Stomach (tissue), 9 donors: ENCODE measurements around the gene CDCA7. TPM values are rescaled to one million over a fixed set of nuclear protein-coding genes. Genes with fewer than 3 reads are reported as not detected.

ENCODE experiments used
- DNase-seq, 2 donors: peaks; one replicate each; pipeline versions ENCODE4 v3.0.0 to v3.0.0-alpha.2; 2013 to 2019
- H3K27ac ChIP-seq, 5 donors: fragments of 200-600 bp in 4 of 5; sonication (generic) in 4 of 5; one replicate each; pipeline ENCODE4 v1.5.1; 2013 to 2019; ENCODE audit warnings: mild to moderate bottlenecking in 1 of 5, moderate library complexity in 1 of 5
- H3K27me3 ChIP-seq, 3 donors: fragments of 200-600 bp; sonication (generic); one replicate each; pipeline ENCODE4 v1.5.1; 2017 to 2019; ENCODE audit warnings: mixed run types in 1 of 3
- H3K36me3 ChIP-seq, 4 donors: fragments of 200-600 bp; sonication (generic); 1 replicate in 3 of 4; 2 replicates in 1 of 4; pipeline ENCODE4 v1.5.1; 2016 to 2019
- H3K4me1 ChIP-seq, 4 donors: fragments of 200-600 bp; sonication (generic); one replicate each; pipeline ENCODE4 v1.5.1; 2016 to 2019
- H3K4me3 ChIP-seq, 4 donors: fragments of 200-600 bp; sonication (generic) in 3 of 4; one replicate each; pipeline ENCODE4 v1.5.1; 2016 to 2019; ENCODE audit warnings: mild to moderate bottlenecking in 1 of 4
- H3K9me3 ChIP-seq, 4 donors: fragments of 200-600 bp; sonication (generic); one replicate each; pipeline ENCODE4 v1.5.1; 2016 to 2019
- EP300 ChIP-seq: sonication (generic); formaldehyde crosslinking; IDR thresholded peaks from one replicate; pipeline ENCODE4 v1.6.1; 2017; ENCODE audit warnings: antibody characterized with exemption
- POLR2A ChIP-seq, 4 donors: fragments of 450-650 bp; IDR thresholded peaks; one replicate each; pipeline ENCODE4 v1.6.1; 2016; ENCODE audit warnings: antibody characterized with exemption in 4 of 4, control low read depth in 2 of 4, mild to moderate bottlenecking in 1 of 4, moderate library complexity in 1 of 4
- POLR2AphosphoS5 ChIP-seq, 3 donors: sonication (generic); formaldehyde crosslinking; IDR thresholded peaks; one replicate each; pipeline ENCODE4 v1.6.1; 2016; ENCODE audit warnings: antibody characterized with exemption in 3 of 3
- WGBS, 5 donors: extraction: QIAGEN DNeasy Blood & Tissue Kit in 3 of 5; methylation state at CpG; one replicate each; pipeline versions ENCODE4 v1.1.5 to v1.1.7; 2013 to 2018; 5-methylcytosine and 5-hydroxymethylcytosine counted together
- intact Hi-C: fragments of 100-400 bp; cut with DNase I; formaldehyde crosslinking; loops from one replicate; pipeline ENCODE4 v1.15.1; 2023; ENCODE audit warnings: low total_unique reads
- polyA plus RNA-seq, 3 donors: library from polyadenylated mRNA; stranded (reverse); fragments of 200-250 nt; gene quantifications; one replicate each; pipeline ENCODE4 v1.2.3, GENCODE V29; 2013
- total RNA-seq, 5 donors: library from RNA; depleted of rRNA; stranded (reverse); fragments of >200 nt; gene quantifications; one replicate each; pipeline versions ENCODE4 v1.1.0 to v1.2.3, GENCODE V29; 2014 to 2016
- TF ChIP-seq, protein P1 (sequence below), 7 experiments: fragments of 450-650 bp in 4 of 7; fragments of 200-600 bp in 3 of 7; sonication (generic) in 3 of 7; IDR thresholded peaks; one replicate each; pipeline ENCODE4 v1.5.1; 2016 to 2019; ENCODE audit warnings: antibody characterized with exemption in 7 of 7, control low read depth in 2 of 7, mild to moderate bottlenecking in 1 of 7
- donor health status: healthy with polysubstance abuse.
- donor health status: Bipolar disorder and iron deficiency.
- donor health status: healthy.

CDCA7 gene
- total and polyA plus RNA-seq, 8 donors: 0.61 to 41.1 (median 8.1) TPM

DNA sequence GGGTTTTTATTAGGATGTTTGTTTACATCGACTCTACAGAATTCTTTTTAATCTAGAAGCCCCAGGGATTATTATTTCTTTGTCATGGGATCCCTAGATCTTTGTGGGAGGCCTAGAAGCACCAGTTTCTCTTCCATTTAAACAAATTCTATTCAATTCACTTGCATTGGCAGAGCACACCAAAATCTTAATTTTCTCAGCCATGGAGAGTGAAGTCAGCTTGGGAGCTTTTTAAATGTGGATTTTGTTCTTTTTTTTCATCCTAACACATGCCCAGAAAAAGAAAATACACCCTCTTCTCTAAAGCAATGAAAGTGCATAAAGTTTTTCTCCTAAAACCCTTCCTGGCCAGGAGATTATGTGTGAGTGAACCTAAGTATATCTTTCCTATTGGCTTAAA, 38.5 kb downstream of the CDCA7 start:
- H3K27me3 ChIP-seq: peaks cover 0 to 41% (median 0%) of the 10 kb centered on the region in 3 donors
- intact Hi-C loops: no loop called here
- no peak overlapping the region for H3K4me3 ChIP-seq
- no peaks in the 10 kb centered on the region for H3K4me1 ChIP-seq
- no peak overlapping the region for H3K27ac ChIP-seq
- no peaks in the 10 kb centered on the region for H3K9me3 ChIP-seq
- TF ChIP-seq EP300: no peak
- no peak for TF ChIP-seq POLR2AphosphoS5 (IDR thresholded peaks at IDR 0.05)
- TF ChIP-seq, protein P1, sequence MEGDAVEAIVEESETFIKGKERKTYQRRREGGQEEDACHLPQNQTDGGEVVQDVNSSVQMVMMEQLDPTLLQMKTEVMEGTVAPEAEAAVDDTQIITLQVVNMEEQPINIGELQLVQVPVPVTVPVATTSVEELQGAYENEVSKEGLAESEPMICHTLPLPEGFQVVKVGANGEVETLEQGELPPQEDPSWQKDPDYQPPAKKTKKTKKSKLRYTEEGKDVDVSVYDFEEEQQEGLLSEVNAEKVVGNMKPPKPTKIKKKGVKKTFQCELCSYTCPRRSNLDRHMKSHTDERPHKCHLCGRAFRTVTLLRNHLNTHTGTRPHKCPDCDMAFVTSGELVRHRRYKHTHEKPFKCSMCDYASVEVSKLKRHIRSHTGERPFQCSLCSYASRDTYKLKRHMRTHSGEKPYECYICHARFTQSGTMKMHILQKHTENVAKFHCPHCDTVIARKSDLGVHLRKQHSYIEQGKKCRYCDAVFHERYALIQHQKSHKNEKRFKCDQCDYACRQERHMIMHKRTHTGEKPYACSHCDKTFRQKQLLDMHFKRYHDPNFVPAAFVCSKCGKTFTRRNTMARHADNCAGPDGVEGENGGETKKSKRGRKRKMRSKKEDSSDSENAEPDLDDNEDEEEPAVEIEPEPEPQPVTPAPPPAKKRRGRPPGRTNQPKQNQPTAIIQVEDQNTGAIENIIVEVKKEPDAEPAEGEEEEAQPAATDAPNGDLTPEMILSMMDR (IDR thresholded peaks at IDR 0.05): no peak
- no peak for TF ChIP-seq POLR2A (IDR thresholded peaks at IDR 0.05)
- H3K36me3 ChIP-seq: no peaks in the 10 kb centered on the region
- no peak for DNase-seq
- 69 to 80% (median 78%) methylated on average over 1 of the region's 1 CpG for WGBS, 5 donors

DNA sequence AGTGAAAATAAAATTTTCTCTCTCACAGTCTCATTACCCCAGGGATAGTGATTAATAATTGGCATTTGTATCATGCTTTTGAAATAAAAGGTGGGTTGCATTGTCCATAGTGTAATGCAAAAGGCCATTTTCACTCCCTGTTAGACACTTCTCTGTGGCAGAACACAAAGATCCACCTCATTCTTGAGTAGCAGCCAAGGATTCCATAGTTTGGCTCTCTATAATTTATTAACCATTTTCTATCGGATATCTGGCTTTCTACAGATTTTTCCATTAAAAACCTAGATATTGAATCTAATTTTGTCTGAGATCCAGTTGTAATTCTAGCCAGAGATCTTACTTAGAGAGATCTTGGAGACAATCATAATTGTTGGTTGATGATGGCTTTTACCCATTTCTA, 39.0 kb downstream of the CDCA7 start:
- H3K4me3 ChIP-seq: no peak overlapping the region
- TF ChIP-seq EP300 (no peak), POLR2A (IDR thresholded peaks at IDR 0.05) (no peak), POLR2AphosphoS5 (IDR thresholded peaks at IDR 0.05) (no peak)
- TF ChIP-seq, protein P1 (IDR thresholded peaks at IDR 0.05): no peak
- H3K36me3 ChIP-seq: no peaks in the 10 kb centered on the region
- DNase-seq: no peak
- H3K4me1 ChIP-seq: no peaks in the 10 kb centered on the region
- 81 to 86% (median 84%) methylated on average over 1 of the region's 1 CpG for WGBS, 5 donors
- H3K9me3 ChIP-seq: no peaks in the 10 kb centered on the region
- peaks cover 0 to 45% (median 0%) of the 10 kb centered on the region in 3 donors for H3K27me3 ChIP-seq
- no peak overlapping the region for H3K27ac ChIP-seq
- intact Hi-C loops: no loop called here

DNA sequence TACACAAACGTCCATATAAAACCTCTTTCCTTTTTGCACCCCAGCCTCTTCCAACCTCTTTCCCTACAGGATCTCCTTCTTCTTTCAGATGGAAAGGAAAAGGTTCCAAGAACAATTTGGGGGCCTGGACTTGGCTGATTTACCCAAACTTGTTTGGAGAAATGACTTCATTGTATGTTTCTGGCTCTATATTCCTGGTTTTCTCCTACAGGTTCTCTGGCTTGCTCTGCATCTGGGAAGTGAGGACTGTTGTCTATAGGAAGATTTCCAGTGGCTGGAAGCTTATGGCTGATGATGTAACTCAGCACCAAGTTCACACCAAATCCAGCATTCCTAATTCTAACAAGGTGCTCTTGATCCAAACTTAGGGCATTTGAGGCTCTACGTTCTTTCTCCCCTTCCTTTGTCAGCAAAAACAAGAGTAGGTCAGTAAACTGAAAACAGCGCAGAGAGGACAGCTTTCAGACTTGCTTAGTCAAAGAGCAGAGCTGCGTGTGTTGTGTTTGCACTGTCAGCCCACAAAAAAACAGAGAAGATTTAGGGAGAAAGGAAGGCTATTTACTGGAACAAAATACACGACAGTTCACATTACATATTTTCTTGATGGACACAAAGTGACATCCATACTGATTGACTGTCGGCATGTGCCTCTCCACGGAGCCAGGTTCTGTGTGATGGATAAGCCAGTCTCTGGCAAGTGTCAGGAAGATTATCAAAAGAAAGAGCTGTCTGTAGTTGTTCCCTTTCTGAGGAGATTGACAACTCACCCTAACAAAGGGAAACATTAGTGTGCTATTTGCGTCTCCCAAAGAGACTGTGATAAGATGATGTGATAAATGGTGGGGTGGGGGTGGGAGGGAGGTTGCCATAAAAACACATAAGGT, 39.7 kb downstream of the CDCA7 start:
- intact Hi-C loops: no loop called here
- Histone ChIP-seq H3K27ac (no peak overlapping the region), H3K4me3 (no peak overlapping the region), H3K4me1 (no peaks in the 10 kb centered on the region), H3K27me3 (peaks cover 0 to 52% (median 3%) of the 10 kb centered on the region in 3 donors), H3K9me3 (no peaks in the 10 kb centered on the region), H3K36me3 (no peaks in the 10 kb centered on the region)
- TF ChIP-seq, protein P1 (IDR thresholded peaks at IDR 0.05): no peak
- no peak for TF ChIP-seq POLR2A (IDR thresholded peaks at IDR 0.05)
- DNase-seq: no peak
- 46 to 63% (median 47%) methylated on average over 8 of the region's 8 CpGs for WGBS, 5 donors

DNA sequence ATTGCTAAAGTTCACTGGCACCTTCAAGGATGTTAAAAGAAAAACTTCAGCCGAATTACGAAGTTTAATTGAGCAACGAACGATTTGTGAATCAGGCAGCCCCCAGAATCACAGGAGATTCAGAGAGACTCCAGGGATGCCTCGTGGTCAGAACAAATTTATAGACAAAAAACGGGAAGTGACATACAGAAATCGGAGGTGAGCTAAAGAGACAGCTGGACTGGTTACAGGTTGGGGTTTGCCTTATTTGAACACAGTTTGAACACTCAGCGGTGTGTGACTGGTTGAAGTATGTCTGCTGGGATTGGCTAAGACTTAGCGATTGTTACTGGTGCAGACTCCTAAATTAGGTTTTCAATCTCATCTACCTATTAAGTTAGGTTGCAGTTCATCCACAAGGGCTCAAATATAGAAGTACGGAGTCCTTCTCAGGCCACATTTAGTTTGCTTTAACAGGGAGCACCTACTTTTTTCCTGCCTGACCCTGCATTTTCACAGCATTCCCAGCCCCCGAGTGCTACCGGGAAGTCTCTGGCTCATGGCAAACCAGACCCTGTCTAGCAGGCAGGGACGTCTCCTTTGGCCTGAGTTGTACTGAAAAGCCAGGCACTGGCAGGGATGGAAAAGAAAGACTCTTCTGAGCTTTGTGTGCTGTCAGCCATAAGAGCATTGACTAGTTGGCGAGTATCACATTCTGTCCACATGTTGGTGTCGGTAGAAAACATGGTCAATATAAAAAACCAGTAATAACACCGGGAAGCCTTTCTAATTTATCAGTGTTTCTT, 41.1 kb downstream of the CDCA7 start:
- Histone ChIP-seq H3K4me1 (no peaks in the 10 kb centered on the region), H3K36me3 (no peaks in the 10 kb centered on the region), H3K27ac (no peak overlapping the region), H3K9me3 (no peaks in the 10 kb centered on the region), H3K27me3 (peaks cover 3 to 64% (median 3%) of the 10 kb centered on the region in 3 donors), H3K4me3 (no peak overlapping the region)
- intact Hi-C loops: no loop called here
- DNase-seq: no peak
- 90 to 91% (median 90%) methylated on average over 16 of the region's 16 CpGs for WGBS, 5 donors
- no peak for TF ChIP-seq POLR2A (IDR thresholded peaks at IDR 0.05)
- TF ChIP-seq POLR2AphosphoS5 (IDR thresholded peaks at IDR 0.05): no peak
- TF ChIP-seq, protein P1 (IDR thresholded peaks at IDR 0.05): no peak
- TF ChIP-seq EP300: no peak
